Fibroblast of the aortic adventitia (primary cell): ENCODE results near the gene MORC3. TPM values are rescaled to one million over a fixed set of nuclear protein-coding genes. Genes with fewer than 3 reads are reported as not detected.
"Not testable (repeated sequence)": the region's sequence is repeated elsewhere in the genome, so short reads cannot be mapped to it uniquely, and the experiment has no call there.

Source experiments
- DNase-seq: peaks from one replicate; pipeline ENCODE4 v3.0.0-alpha.2; 2010; ENCODE audit warnings: low read depth
- H3K4me3 ChIP-seq: 2 replicates; pipeline ENCODE4 v1.5.1; 2011; ENCODE audit warnings: low read depth, mild to moderate bottlenecking, control low read depth, low read length, moderate library complexity
- total RNA-seq: library from RNA; depleted of rRNA; stranded (reverse); fragments of >200 nt; gene quantifications from 2 replicates; pipeline ENCODE4 v1.2.3, GENCODE V29; 2012; ENCODE audit warnings: low replicate concordance
- TF ChIP-seq, protein P1 (sequence below): IDR thresholded peaks from 2 replicates; pipeline ENCODE4 v1.5.1; 2011; ENCODE audit warnings: mild to moderate bottlenecking, low read length, control low read depth, inconsistent platforms; ENCODE audit not compliant: insufficient read depth

MORC3 gene
- total RNA-seq, 1 donor: 38.1 TPM

DNA sequence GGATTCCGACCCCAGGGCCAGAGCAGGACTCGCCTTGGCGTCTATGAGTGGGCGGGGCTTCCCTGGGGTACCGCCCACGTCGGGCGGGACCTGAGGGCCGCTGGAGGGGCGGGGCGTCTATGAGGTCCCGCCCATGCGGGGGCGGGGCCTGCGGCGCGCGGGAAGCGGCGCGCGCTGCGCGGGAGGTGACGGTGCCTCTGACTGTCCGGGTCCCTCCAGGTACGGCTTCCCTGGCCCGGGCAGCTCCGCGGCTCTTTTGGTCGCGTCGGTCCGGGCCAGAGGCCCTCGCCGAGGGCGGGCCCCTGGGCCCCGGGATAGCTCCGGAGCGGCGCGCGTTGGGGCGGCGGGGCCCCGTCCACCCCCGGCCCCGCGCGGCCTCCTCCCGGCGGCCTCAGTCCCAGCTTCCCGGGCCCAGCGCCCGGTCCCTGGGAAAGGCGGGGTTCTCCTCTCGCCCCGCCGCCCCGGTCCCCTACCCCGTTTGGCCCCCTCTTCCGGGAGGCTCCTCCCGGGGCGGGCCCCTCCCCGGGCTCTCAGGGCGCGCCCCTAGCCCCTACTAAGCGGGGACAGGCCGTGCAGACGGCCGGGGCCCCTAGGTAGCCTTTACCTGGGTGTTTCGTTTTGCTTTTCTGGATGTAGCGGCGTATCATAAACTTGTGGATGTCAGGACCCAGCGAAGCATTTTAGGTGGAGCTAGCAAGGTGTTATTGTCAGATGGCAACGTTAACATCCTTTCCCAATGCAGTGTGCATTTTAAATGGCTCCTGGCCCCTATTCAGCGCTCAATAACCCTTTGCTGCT lies 65.4 kb downstream of the MORC3 start, which contains the start of gene CHAF1B:
CHAF1B (plus strand) TSS at position 160 of the 798 bp plus-strand sequence. CDS start 745 bp downstream, outside the sequence.
- peak; percentile 61 for DNase-seq
- H3K4me3 ChIP-seq: peak within 1 kb of the TSS; percentile 72
- TF ChIP-seq, protein P1, sequence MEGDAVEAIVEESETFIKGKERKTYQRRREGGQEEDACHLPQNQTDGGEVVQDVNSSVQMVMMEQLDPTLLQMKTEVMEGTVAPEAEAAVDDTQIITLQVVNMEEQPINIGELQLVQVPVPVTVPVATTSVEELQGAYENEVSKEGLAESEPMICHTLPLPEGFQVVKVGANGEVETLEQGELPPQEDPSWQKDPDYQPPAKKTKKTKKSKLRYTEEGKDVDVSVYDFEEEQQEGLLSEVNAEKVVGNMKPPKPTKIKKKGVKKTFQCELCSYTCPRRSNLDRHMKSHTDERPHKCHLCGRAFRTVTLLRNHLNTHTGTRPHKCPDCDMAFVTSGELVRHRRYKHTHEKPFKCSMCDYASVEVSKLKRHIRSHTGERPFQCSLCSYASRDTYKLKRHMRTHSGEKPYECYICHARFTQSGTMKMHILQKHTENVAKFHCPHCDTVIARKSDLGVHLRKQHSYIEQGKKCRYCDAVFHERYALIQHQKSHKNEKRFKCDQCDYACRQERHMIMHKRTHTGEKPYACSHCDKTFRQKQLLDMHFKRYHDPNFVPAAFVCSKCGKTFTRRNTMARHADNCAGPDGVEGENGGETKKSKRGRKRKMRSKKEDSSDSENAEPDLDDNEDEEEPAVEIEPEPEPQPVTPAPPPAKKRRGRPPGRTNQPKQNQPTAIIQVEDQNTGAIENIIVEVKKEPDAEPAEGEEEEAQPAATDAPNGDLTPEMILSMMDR: no peak

GRCh38 chr21:36386031-36386642 lies 66.1 kb downstream of the MORC3 start:
- H3K4me3 ChIP-seq: peak overlapping the region; percentile 72
- peak; percentile 21 for DNase-seq
- TF ChIP-seq, protein P1: no peak

- TF ChIP-seq, protein P1: no peak
- DNase-seq: no peak
- no peak overlapping the region for H3K4me3 ChIP-seq
Measured at GRCh38 chr21:36388096-36388495, 68.1 kb downstream of the MORC3 start.

- no peak overlapping the region for H3K4me3 ChIP-seq
- TF ChIP-seq, protein P1: no peak
- peak; percentile 28 for DNase-seq
Measured at GRCh38 chr21:36388835-36389234, 68.8 kb downstream of the MORC3 start.

GRCh38 chr21:36391649-36392048 lies 71.7 kb downstream of the MORC3 start:
- DNase-seq, H3K4me3 ChIP-seq: not testable (repeated sequence)

DNA sequence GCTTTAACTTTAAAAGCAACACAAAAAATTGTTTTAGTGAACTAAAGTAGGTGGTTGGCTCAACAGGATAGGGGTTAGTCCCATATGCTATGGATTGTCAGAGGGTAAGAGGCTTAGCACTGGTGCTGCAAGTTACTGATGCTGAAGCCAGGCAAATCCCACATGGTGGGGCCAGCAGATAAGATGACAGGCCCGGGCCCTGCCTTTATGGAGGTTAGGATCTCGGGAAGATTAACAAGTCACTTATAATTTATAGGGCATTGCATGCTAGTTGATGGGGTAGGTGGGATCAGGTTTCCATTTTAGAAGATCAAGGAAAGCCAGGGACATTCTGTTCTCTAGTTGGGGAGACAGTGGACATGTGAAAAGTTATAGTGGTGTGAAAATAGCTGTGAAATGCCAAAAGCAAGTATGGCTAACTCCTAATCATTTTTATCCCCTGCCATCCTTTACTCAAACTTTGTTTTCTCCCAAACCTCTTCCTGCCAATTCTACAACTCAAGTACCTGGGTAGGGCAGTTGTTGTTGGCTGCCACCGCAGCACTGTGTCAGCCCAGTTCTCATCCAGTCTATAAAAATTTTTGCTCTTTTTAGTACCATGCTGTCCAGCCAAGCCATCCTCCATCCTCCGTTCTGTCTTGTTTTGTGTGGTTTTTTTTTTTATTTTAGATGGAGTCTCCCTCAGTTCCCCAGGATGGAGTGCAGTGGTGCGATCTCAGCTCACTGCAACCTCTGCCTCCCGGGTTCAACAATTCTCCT lies 75.5 kb downstream of the MORC3 start:
- no peak overlapping the region for H3K4me3 ChIP-seq
- no peak for DNase-seq
- TF ChIP-seq, protein P1: no peak

GRCh38 chr21:36396325-36396724 lies 76.3 kb downstream of the MORC3 start:
- no peak overlapping the region for H3K4me3 ChIP-seq
- TF ChIP-seq, protein P1: no peak
- DNase-seq: no peak
